Liver (tissue), 3 donors: ENCODE results near the gene CAMSAP2.

Experiments
- EGR1 ChIP-seq, 2 donors: IDR thresholded peaks; 2 replicates each; pipeline ENCODE4 v1.6.1; 2016 to 2018; ENCODE audit warnings: antibody characterized with exemption in 2 of 2, low read depth in 2 of 2
- RAD21 ChIP-seq, 2 donors: IDR thresholded peaks; 2 replicates each; pipeline ENCODE4 v1.6.1; 2016; ENCODE audit warnings: antibody characterized with exemption in 2 of 2, mild to moderate bottlenecking in 2 of 2
- SP1 ChIP-seq: IDR thresholded peaks from 2 replicates; pipeline ENCODE4 v1.6.1; 2018; ENCODE audit warnings: antibody characterized with exemption, mild to moderate bottlenecking
- YY1 ChIP-seq: IDR thresholded peaks from 2 replicates; pipeline ENCODE4 v1.6.1; 2016; ENCODE audit warnings: antibody characterized with exemption, mild to moderate bottlenecking
- TF ChIP-seq, protein P1 (sequence below): fragments of 150-350 bp; IDR thresholded peaks from 2 replicates; pipeline ENCODE4 v1.5.1; 2017; ENCODE audit warnings: improper control_type of control experiment, low read depth, low read length; ENCODE audit not compliant: missing input control
- TF ChIP-seq, protein P2 (sequence below): IDR thresholded peaks from 2 replicates; pipeline ENCODE4 v1.6.1; 2016; ENCODE audit warnings: antibody characterized with exemption
- TF ChIP-seq, protein P3 (sequence below): IDR thresholded peaks from 2 replicates; pipeline ENCODE4 v1.6.1; 2016; ENCODE audit warnings: antibody characterized with exemption
- donor health status: healthy.
- donor health status: healthy.

DNA sequence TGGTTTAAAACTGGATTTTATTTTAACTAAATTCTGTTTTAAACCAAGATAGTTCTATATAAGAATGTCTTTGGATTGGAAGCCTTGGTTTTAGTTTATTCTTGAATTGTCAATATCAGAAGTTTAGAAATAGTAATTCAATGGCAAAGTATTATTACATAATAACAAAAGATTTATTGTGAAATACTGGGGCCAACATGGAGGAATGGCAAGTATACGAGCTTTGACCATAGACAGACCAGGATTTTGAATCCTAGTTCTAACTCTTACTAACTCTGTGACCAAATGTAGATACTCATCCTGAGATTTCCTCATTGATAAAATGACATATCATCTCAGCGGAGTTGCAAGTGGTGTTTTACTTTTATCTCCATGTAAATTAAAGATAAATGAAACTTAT is 63.3 kb downstream of the CAMSAP2 start:
- TF ChIP-seq, protein P1, sequence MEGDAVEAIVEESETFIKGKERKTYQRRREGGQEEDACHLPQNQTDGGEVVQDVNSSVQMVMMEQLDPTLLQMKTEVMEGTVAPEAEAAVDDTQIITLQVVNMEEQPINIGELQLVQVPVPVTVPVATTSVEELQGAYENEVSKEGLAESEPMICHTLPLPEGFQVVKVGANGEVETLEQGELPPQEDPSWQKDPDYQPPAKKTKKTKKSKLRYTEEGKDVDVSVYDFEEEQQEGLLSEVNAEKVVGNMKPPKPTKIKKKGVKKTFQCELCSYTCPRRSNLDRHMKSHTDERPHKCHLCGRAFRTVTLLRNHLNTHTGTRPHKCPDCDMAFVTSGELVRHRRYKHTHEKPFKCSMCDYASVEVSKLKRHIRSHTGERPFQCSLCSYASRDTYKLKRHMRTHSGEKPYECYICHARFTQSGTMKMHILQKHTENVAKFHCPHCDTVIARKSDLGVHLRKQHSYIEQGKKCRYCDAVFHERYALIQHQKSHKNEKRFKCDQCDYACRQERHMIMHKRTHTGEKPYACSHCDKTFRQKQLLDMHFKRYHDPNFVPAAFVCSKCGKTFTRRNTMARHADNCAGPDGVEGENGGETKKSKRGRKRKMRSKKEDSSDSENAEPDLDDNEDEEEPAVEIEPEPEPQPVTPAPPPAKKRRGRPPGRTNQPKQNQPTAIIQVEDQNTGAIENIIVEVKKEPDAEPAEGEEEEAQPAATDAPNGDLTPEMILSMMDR: no peak
- no peak for TF ChIP-seq RAD21 (IDR thresholded peaks at IDR 0.05)
- no peak for TF ChIP-seq EGR1 (IDR thresholded peaks at IDR 0.05; ENCODE audit: low read depth in 2 of 2)
- TF ChIP-seq YY1: no peak
- TF ChIP-seq, protein P2, sequence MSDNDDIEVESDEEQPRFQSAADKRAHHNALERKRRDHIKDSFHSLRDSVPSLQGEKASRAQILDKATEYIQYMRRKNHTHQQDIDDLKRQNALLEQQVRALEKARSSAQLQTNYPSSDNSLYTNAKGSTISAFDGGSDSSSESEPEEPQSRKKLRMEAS: no peak
- TF ChIP-seq, protein P3, sequence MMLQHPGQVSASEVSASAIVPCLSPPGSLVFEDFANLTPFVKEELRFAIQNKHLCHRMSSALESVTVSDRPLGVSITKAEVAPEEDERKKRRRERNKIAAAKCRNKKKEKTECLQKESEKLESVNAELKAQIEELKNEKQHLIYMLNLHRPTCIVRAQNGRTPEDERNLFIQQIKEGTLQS: no peak
- no peak for TF ChIP-seq SP1
